Measurements from ENCODE around the gene TP53RK.

DNA sequence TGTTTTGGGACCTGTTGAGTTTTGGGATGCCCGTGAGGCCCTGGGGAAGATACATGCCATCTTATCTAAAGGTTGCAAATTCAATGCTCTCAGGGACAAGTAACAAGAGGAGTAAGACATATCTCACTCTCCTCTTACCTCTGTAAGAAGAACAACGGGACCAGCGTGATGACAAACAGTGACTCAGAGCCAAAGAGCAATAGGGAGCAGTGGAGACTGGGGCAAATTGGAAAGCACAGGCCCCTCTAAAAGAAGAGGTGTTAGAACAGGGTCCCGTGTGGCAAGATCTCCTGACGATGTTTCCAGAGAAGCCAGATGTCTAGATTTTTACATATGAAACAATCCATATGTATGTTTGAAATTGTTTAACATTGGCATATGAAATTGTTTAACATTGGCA is 11.6 kb downstream of the TP53RK start:
- TF ChIP-seq, protein P1, sequence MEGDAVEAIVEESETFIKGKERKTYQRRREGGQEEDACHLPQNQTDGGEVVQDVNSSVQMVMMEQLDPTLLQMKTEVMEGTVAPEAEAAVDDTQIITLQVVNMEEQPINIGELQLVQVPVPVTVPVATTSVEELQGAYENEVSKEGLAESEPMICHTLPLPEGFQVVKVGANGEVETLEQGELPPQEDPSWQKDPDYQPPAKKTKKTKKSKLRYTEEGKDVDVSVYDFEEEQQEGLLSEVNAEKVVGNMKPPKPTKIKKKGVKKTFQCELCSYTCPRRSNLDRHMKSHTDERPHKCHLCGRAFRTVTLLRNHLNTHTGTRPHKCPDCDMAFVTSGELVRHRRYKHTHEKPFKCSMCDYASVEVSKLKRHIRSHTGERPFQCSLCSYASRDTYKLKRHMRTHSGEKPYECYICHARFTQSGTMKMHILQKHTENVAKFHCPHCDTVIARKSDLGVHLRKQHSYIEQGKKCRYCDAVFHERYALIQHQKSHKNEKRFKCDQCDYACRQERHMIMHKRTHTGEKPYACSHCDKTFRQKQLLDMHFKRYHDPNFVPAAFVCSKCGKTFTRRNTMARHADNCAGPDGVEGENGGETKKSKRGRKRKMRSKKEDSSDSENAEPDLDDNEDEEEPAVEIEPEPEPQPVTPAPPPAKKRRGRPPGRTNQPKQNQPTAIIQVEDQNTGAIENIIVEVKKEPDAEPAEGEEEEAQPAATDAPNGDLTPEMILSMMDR (conservative IDR thresholded peaks at IDR 0.05; ENCODE audit: low read length), result no peak
- TF ChIP-seq EZH2phosphoT487 (IDR thresholded peaks at IDR 0.05; ENCODE audit: borderline replicate concordance), result no peak
